Neural progenitor cell (in vitro differentiated cells): Measurements from ENCODE around the gene SMCP. TPM values are rescaled to one million over a fixed set of nuclear protein-coding genes. Genes with fewer than 3 reads are reported as not detected.

Experiments used
- DNase-seq: peaks from one replicate; pipeline ENCODE4 v3.0.0-alpha.2; 2016; ENCODE audit warnings: low spot score
- H2AFZ ChIP-seq: fragments of 200-600 bp; sonication (generic); replicated peaks from 2 replicates; pipeline ENCODE4 v1.6.1; 2016; ENCODE audit warnings: antibody characterized with exemption
- H3F3A ChIP-seq: fragments of 200-600 bp; sonication (generic); 2 replicates; pipeline ENCODE4 v1.6.1; 2016; ENCODE audit warnings: antibody characterized with exemption, low read depth
- H3K27ac ChIP-seq: fragments of 200-600 bp; sonication (generic); 2 replicates; pipeline ENCODE4 v1.5.1; 2016; ENCODE audit warnings: mild to moderate bottlenecking
- H3K27me3 ChIP-seq: fragments of 200-600 bp; sonication (generic); 2 replicates; pipeline ENCODE4 v1.6.1; 2016; ENCODE audit warnings: mild to moderate bottlenecking, moderate library complexity
- H3K36me3 ChIP-seq: fragments of 200-600 bp; sonication (generic); 2 replicates; pipeline ENCODE4 v1.5.1; 2016
- H3K4me1 ChIP-seq: fragments of 200-600 bp; sonication (generic); 2 replicates; pipeline ENCODE4 v1.6.1; 2016; ENCODE audit warnings: mixed run types
- H3K4me2 ChIP-seq: fragments of 200-600 bp; sonication (generic); 2 replicates; pipeline ENCODE4 v1.6.1; 2016
- H3K4me3 ChIP-seq: fragments of 200-600 bp; sonication (generic); 2 replicates; pipeline ENCODE4 v1.5.1; 2016
- H3K79me2 ChIP-seq: fragments of 200-600 bp; sonication (generic); 2 replicates; pipeline ENCODE4 v1.6.1; 2016; ENCODE audit warnings: low read depth
- H3K9ac ChIP-seq: fragments of 200-600 bp; sonication (generic); 2 replicates; pipeline ENCODE4 v1.6.1; 2016
- H3K9me3 ChIP-seq: fragments of 200-600 bp; sonication (generic); 2 replicates; pipeline ENCODE4 v1.5.1; 2016; ENCODE audit warnings: low read depth
- H4K20me1 ChIP-seq: fragments of 200-600 bp; sonication (generic); 2 replicates; pipeline ENCODE4 v1.6.1; 2016; ENCODE audit warnings: low read depth
- H3K27ac Mint-ChIP-seq: 3 replicates; pipeline ENCODE4 v1.8.0; 2021; ENCODE audit warnings: mixed read lengths
- H3K27me3 Mint-ChIP-seq: 2 replicates; pipeline ENCODE4 v1.8.0; 2022; ENCODE audit warnings: low read depth, mild to moderate bottlenecking, inconsistent platforms, moderate library complexity, mixed read lengths; ENCODE audit not compliant: insufficient read depth
- H3K36me3 Mint-ChIP-seq: 3 replicates; pipeline ENCODE4 v1.8.0; 2021; ENCODE audit warnings: mixed read lengths
- H3K4me1 Mint-ChIP-seq: 3 replicates; pipeline ENCODE4 v1.8.0; 2021; ENCODE audit warnings: mixed read lengths
- H3K4me3 Mint-ChIP-seq: 3 replicates; pipeline ENCODE4 v1.8.0; 2021; ENCODE audit warnings: mild to moderate bottlenecking, moderate library complexity, mixed read lengths
- H3K9me3 Mint-ChIP-seq: 3 replicates; pipeline ENCODE4 v1.8.0; 2020; ENCODE audit warnings: mixed read lengths
- CTCF ChIP-seq: fragments of 200-600 bp; sonication (generic); IDR thresholded peaks from 2 replicates; pipeline ENCODE4 v1.5.1; 2017; ENCODE audit warnings: antibody characterized with exemption, mild to moderate bottlenecking
- EZH2 ChIP-seq: fragments of 200-600 bp; sonication (generic); IDR thresholded peaks from 2 replicates; pipeline ENCODE4 v1.6.1; 2017; ENCODE audit warnings: antibody characterized with exemption, mild to moderate bottlenecking, moderate library complexity
- EZH2phosphoT487 ChIP-seq: fragments of 200-600 bp; sonication (generic); IDR thresholded peaks from 2 replicates; pipeline ENCODE4 v1.6.1; 2017; ENCODE audit warnings: antibody characterized with exemption
- total RNA-seq: library from RNA; depleted of rRNA; stranded (reverse); fragments of >200 nt; gene quantifications from 2 replicates; pipeline ENCODE4 v1.2.3, GENCODE V29; 2015; ENCODE audit warnings: low replicate concordance

The SMCP gene
- total RNA-seq, 1 donor from 2014 or later, result not detected

- H3K4me2 ChIP-seq, result no peak overlapping the region
- TF ChIP-seq EZH2phosphoT487 (no peak), EZH2 (no peak), CTCF (no peak)
- no peaks in the 10 kb centered on the region for H3K9me3 ChIP-seq
- no peaks in the 10 kb centered on the region for H3K4me1 ChIP-seq
- H3K4me3 ChIP-seq, result no peak overlapping the region
- H3K79me2 ChIP-seq, result no peaks in the 10 kb centered on the region
- no peaks in the 10 kb centered on the region for H3K27me3 ChIP-seq
- no peak overlapping the region for H3K9ac ChIP-seq
- no peak overlapping the region for H2AFZ ChIP-seq
- Mint-ChIP-seq H3K27me3 (no peaks in the 10 kb centered on the region), H3K4me3 (no peak overlapping the region), H3K9me3 (no peaks in the 10 kb centered on the region), H3K4me1 (no peaks in the 10 kb centered on the region), H3K36me3 (no peaks in the 10 kb centered on the region), H3K27ac (no peak overlapping the region)
- no peak overlapping the region for H3K27ac ChIP-seq
- no peaks in the 10 kb centered on the region for H3K36me3 ChIP-seq
- no peaks in the 10 kb centered on the region for H3F3A ChIP-seq
- DNase-seq, result no peak
- H4K20me1 ChIP-seq, result no peaks in the 10 kb centered on the region
Measured at GRCh38 chr1:152919071-152919470, 40.9 kb downstream of the SMCP start.

- no peaks in the 10 kb centered on the region for H3F3A ChIP-seq
- H3K4me1 ChIP-seq, result no peaks in the 10 kb centered on the region
- H3K9me3 ChIP-seq, result peaks cover 11% of the 10 kb centered on the region
- TF ChIP-seq EZH2 (no peak), CTCF (no peak), EZH2phosphoT487 (no peak)
- H2AFZ ChIP-seq, result no peak overlapping the region
- H3K27me3 Mint-ChIP-seq, result peaks cover 2% of the 10 kb centered on the region
- no peak overlapping the region for H3K4me2 ChIP-seq
- H3K9ac ChIP-seq, result no peak overlapping the region
- H3K27ac Mint-ChIP-seq, result no peak overlapping the region
- H3K27me3 ChIP-seq, result no peaks in the 10 kb centered on the region
- no peaks in the 10 kb centered on the region for H4K20me1 ChIP-seq
- H3K9me3 Mint-ChIP-seq, result no peaks in the 10 kb centered on the region
- H3K27ac ChIP-seq, result no peak overlapping the region
- no peak overlapping the region for H3K4me3 ChIP-seq
- no peak for DNase-seq
- no peaks in the 10 kb centered on the region for H3K36me3 Mint-ChIP-seq
- H3K36me3 ChIP-seq, result no peaks in the 10 kb centered on the region
- H3K4me1 Mint-ChIP-seq, result no peaks in the 10 kb centered on the region
- H3K79me2 ChIP-seq, result no peaks in the 10 kb centered on the region
- H3K4me3 Mint-ChIP-seq, result no peak overlapping the region
Measured at GRCh38 chr1:152924191-152924590, 46.1 kb downstream of the SMCP start.

GRCh38 chr1:152926091-152926490 is 48.0 kb downstream of the SMCP start:
- H3K4me3 Mint-ChIP-seq, result no peak overlapping the region
- H3K9me3 Mint-ChIP-seq, result no peaks in the 10 kb centered on the region
- H3K79me2 ChIP-seq, result no peaks in the 10 kb centered on the region
- no peak overlapping the region for H3K4me3 ChIP-seq
- H3K27me3 Mint-ChIP-seq, result peaks cover 2% of the 10 kb centered on the region
- no peaks in the 10 kb centered on the region for H3K4me1 ChIP-seq
- no peak overlapping the region for H2AFZ ChIP-seq
- no peak overlapping the region for H3K4me2 ChIP-seq
- no peaks in the 10 kb centered on the region for H3K4me1 Mint-ChIP-seq
- no peaks in the 10 kb centered on the region for H3K36me3 Mint-ChIP-seq
- TF ChIP-seq CTCF (no peak), EZH2 (no peak), EZH2phosphoT487 (no peak)
- DNase-seq, result no peak
- no peaks in the 10 kb centered on the region for H4K20me1 ChIP-seq
- no peak overlapping the region for H3K9ac ChIP-seq
- H3K27ac ChIP-seq, result no peak overlapping the region
- H3K27ac Mint-ChIP-seq, result no peak overlapping the region
- peaks cover 17% of the 10 kb centered on the region for H3K9me3 ChIP-seq
- no peaks in the 10 kb centered on the region for H3F3A ChIP-seq
- H3K36me3 ChIP-seq, result no peaks in the 10 kb centered on the region
- no peaks in the 10 kb centered on the region for H3K27me3 ChIP-seq
